ENCODE data around the gene HCCS.

Gene HCCS

DNA sequence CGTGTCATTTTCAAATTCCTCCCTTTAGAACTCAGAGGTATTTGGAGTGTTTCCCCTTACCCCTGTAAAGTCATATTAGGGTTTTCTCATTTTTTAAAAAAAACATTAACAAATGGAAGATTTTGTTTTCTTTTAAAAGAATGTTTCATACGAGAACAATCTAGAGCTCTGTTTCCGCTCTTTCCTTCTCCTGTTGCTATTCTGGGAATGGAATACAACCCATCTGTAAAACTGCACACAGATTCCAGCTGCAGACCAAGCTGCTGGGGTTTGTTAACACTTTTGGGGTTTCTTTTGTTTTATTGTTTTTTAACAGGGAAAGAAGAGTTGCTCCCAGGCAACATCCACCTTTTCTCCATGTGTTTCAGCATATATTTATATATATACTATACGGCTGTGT lies 61.3 kb downstream of the HCCS start:
- no peak overlapping the region for H3K4me3 ChIP-seq (ENCODE audit: control insufficient read depth, low read depth, low read length)
- TF ChIP-seq, protein P1, sequence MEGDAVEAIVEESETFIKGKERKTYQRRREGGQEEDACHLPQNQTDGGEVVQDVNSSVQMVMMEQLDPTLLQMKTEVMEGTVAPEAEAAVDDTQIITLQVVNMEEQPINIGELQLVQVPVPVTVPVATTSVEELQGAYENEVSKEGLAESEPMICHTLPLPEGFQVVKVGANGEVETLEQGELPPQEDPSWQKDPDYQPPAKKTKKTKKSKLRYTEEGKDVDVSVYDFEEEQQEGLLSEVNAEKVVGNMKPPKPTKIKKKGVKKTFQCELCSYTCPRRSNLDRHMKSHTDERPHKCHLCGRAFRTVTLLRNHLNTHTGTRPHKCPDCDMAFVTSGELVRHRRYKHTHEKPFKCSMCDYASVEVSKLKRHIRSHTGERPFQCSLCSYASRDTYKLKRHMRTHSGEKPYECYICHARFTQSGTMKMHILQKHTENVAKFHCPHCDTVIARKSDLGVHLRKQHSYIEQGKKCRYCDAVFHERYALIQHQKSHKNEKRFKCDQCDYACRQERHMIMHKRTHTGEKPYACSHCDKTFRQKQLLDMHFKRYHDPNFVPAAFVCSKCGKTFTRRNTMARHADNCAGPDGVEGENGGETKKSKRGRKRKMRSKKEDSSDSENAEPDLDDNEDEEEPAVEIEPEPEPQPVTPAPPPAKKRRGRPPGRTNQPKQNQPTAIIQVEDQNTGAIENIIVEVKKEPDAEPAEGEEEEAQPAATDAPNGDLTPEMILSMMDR (IDR thresholded peaks at IDR 0.05; ENCODE audit: control insufficient read depth, insufficient read depth, low read depth, low read length, missing control alignments): no peak
- no peak for DNase-seq (ENCODE audit: low read depth)

Measured in AG09309 (cell line).